ENCODE measurements around the gene FRAS1.

DNA sequence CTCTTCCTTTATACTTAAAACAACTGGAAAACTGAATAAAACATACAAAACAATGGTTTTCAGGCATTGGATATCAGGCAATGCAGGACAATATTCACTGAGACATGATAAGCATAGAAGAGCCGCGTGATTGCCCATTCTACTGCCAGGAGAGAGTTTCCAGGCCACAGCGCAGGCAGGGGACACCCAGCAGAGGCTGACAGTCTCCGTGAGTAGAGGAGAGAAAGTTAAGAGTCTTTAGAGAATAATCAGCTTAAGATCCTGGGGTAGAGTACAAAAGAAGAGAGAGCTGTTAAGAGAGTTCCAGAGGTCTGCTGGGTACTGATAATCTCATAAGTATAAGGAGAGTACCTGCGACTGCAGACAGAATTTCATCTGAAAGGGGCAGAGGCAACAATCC is 18.4 kb upstream of the FRAS1 start:
- TF ChIP-seq MYC (IDR thresholded peaks at IDR 0.05; ENCODE audit: low read depth, low read length) (no peak), CTCF (IDR thresholded peaks at IDR 0.05; ENCODE audit: extremely low read depth in 1 of 2, insufficient read depth in 1 of 2, low read depth in 1 of 2, low read length in 2 of 2) (no peak), POLR2AphosphoS5 (IDR thresholded peaks at IDR 0.05; ENCODE audit: insufficient read depth, low read depth, low read length) (no peak), GATA2 (IDR thresholded peaks at IDR 0.05; ENCODE audit: insufficient read depth, insufficient read length, low read depth, low read length) (no peak), POLR2A (IDR thresholded peaks at IDR 0.05; ENCODE audit: low read depth, low read length) (no peak), EZH2 (IDR thresholded peaks at IDR 0.05; ENCODE audit: borderline replicate concordance, low read depth, low read length, severe bottlenecking) (no peak), JUN (IDR thresholded peaks at IDR 0.05; ENCODE audit: borderline replicate concordance, insufficient read depth, insufficient read length, low read depth) (no peak), FOS (IDR thresholded peaks at IDR 0.05; ENCODE audit: borderline replicate concordance, insufficient read depth, low read length) (no peak)
- TF ChIP-seq, protein P1, sequence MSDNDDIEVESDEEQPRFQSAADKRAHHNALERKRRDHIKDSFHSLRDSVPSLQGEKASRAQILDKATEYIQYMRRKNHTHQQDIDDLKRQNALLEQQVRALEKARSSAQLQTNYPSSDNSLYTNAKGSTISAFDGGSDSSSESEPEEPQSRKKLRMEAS (IDR thresholded peaks at IDR 0.05; ENCODE audit: insufficient read depth, insufficient read length), result no peak

All from endothelial cell of umbilical vein (primary cell).